Ovary (tissue), 9 donors: ENCODE data around the gene TARM1. TPM values are rescaled to one million over a fixed set of nuclear protein-coding genes. Genes with fewer than 3 reads are reported as not detected.

Experiments
- DNase-seq, 5 donors: peaks; one replicate each; pipeline ENCODE4 v3.0.0-alpha.2; 2019 to 2020
- H3K27ac ChIP-seq, 2 donors: fragments of 200-600 bp; one replicate each; pipeline versions ENCODE4 v1.5.1 to v1.8.0; 2019 to 2022
- H3K27me3 ChIP-seq: fragments of 200-600 bp; one replicate; pipeline ENCODE4 v1.8.0; 2022
- H3K36me3 ChIP-seq: fragments of 200-600 bp; sonication (generic); one replicate; pipeline ENCODE4 v1.5.1; 2019
- H3K4me1 ChIP-seq: one replicate; pipeline ENCODE4 v1.8.1; 2013; ENCODE audit warnings: mild to moderate bottlenecking, moderate library complexity; ENCODE audit not compliant: insufficient read depth
- H3K4me3 ChIP-seq: fragments of 200-600 bp; sonication (generic); one replicate; pipeline ENCODE4 v1.5.1; 2017
- H3K9me3 ChIP-seq, 2 donors: fragments of 200-600 bp in 1 of 2; sonication (generic) in 1 of 2; one replicate each; pipeline versions ENCODE4 v1.5.1 to v1.8.1; 2013 to 2019; ENCODE audit warnings: mild to moderate bottlenecking in 1 of 2, moderate library complexity in 1 of 2
- CTCF ChIP-seq, 3 donors: fragments of 450-650 bp in 2 of 3; fragments of 200-600 bp in 1 of 3; IDR thresholded peaks; one replicate each; pipeline versions ENCODE4 v1.5.1 to v1.8.0; 2016 to 2022; ENCODE audit warnings: antibody characterized with exemption in 3 of 3, mild to moderate bottlenecking in 1 of 3
- EP300 ChIP-seq: sonication (generic); formaldehyde crosslinking; IDR thresholded peaks from one replicate; pipeline ENCODE4 v1.6.1; 2017; ENCODE audit warnings: antibody characterized with exemption
- POLR2A ChIP-seq: fragments of 450-650 bp; IDR thresholded peaks from one replicate; pipeline ENCODE4 v1.6.1; 2017; ENCODE audit warnings: antibody characterized with exemption, mild to moderate bottlenecking, moderate library complexity
- WGBS, 3 donors: extraction: QIAGEN DNeasy Blood & Tissue Kit in 1 of 3; methylation state at CpG; one replicate each; pipeline versions ENCODE4 v1.1.5 to v1.1.7; 2013 to 2017; 5-methylcytosine and 5-hydroxymethylcytosine counted together
- intact Hi-C, 4 donors: fragments of 100-400 bp; cut with DNase I; formaldehyde crosslinking; loops; one replicate each; pipeline versions ENCODE4 v1.11.0 to v1.15.1; 2022 to 2023
- polyA plus RNA-seq, 2 donors: library from polyadenylated mRNA; stranded (reverse); fragments of 200-250 nt in 1 of 2; fragments of 350-450 nt in 1 of 2; fragmentation: Illumina TruSeq in 1 of 2; extraction: RNeasy Lipid Tissue Mini Kit (QIAGEN cat#74804) in 1 of 2; gene quantifications; one replicate each; pipeline ENCODE4 v1.2.3, GENCODE V29; 2013 to 2014
- total RNA-seq, 7 donors: library from RNA; depleted of rRNA in 2 of 7; stranded (reverse); fragments of >200 nt in 2 of 7; fragmentation: NEBNext Ultra II Directional in 3 of 7; extraction: Animal tissue kit (Norgen Biotek cat#: 25700) in 3 of 7; gene quantifications; one replicate each; pipeline versions ENCODE4 v1.1.0 to v1.2.4, GENCODE V29; 2016 to 2023
- donor health status: DM: no; HTN: no; CAD: no; lungs with moderate emphysema.
- donor health status: DM: no; HTN: no; CAD: no.
- donor health status: Bipolar disorder and iron deficiency.
- donor health status: DM: yes; HTN: yes; CAD: no.
- donor health status: DM: no; HTN: no; CAD: no.
- donor health status: DM: yes; HTN: yes; CAD: no.

The TARM1 gene
- total and polyA plus RNA-seq, 9 donors, result not detected

- no peaks in the 10 kb centered on the region for H3K27me3 ChIP-seq
- H3K4me3 ChIP-seq, result no peak overlapping the region
- intact Hi-C loops, result loop anchor here in 3 of 4 donors (5.0 to 10.0 kb wide), 3 partner anchors 174 to 184 kb away; no protein-coding TSS in a partner anchor
- no peaks in the 10 kb centered on the region for H3K9me3 ChIP-seq
- no peaks in the 10 kb centered on the region for H3K4me1 ChIP-seq
- 52 to 66% (median 62%) methylated on average over 7 of the region's 7 CpGs for WGBS, 3 donors
- no peak for DNase-seq
- no peak overlapping the region for H3K27ac ChIP-seq
- H3K36me3 ChIP-seq, result no peaks in the 10 kb centered on the region
- no peak for TF ChIP-seq CTCF (IDR thresholded peaks at IDR 0.05)
These were observed 54.5 kb downstream of the TARM1 start for GRCh38 chr19:54026656-54027055.

GRCh38 chr19:54024660-54025059 lies 56.5 kb downstream of the TARM1 start:
- Histone ChIP-seq H3K27ac (no peak overlapping the region), H3K36me3 (no peaks in the 10 kb centered on the region), H3K4me3 (no peak overlapping the region), H3K4me1 (no peaks in the 10 kb centered on the region), H3K27me3 (no peaks in the 10 kb centered on the region), H3K9me3 (no peaks in the 10 kb centered on the region)
- no peak for DNase-seq
- intact Hi-C loops, result loop anchor here in 3 of 4 donors (5.0 to 10.0 kb wide), 4 partner anchors 172 to 827 kb away; no protein-coding TSS in a partner anchor
- no peak for TF ChIP-seq EP300
- TF ChIP-seq CTCF (IDR thresholded peaks at IDR 0.05), result no peak
- TF ChIP-seq POLR2A, result no peak
- WGBS, 3 donors, result 72 to 79% (median 78%) methylated on average over 9 of the region's 9 CpGs

- TF ChIP-seq POLR2A, result no peak
- TF ChIP-seq EP300, result no peak
- TF ChIP-seq CTCF (IDR thresholded peaks at IDR 0.05), result no peak
- intact Hi-C loops, result loop anchor here in 1 of 4 donors (5.0 to 10.0 kb wide), 2 partner anchors 178 to 826 kb away; no protein-coding TSS in a partner anchor
These were observed 58.0 kb downstream of the TARM1 start for GRCh38 chr19:54023191-54023590.

GRCh38 chr19:54021932-54022331 lies 59.2 kb downstream of the TARM1 start:
- 79 to 91% (median 90%) methylated on average over 13 of the region's 13 CpGs for WGBS, 3 donors
- intact Hi-C loops, result loop anchor here in 1 of 4 donors (5.0 to 10.0 kb wide), 2 partner anchors 177 to 825 kb away; no protein-coding TSS in a partner anchor
- no peak overlapping the region for H3K27ac ChIP-seq

More at GRCh38 chr19:54023191-54023590, 58.0 kb downstream of the TARM1 start:
- Histone ChIP-seq H3K9me3 (no peaks in the 10 kb centered on the region), H3K27ac (no peak overlapping the region), H3K4me1 (no peaks in the 10 kb centered on the region), H3K36me3 (no peaks in the 10 kb centered on the region), H3K27me3 (no peaks in the 10 kb centered on the region), H3K4me3 (no peak overlapping the region)
- DNase-seq, result no peak
- 33 to 50% (median 40%) methylated on average over 3 of the region's 3 CpGs for WGBS, 3 donors

More at GRCh38 chr19:54021932-54022331, 59.2 kb downstream of the TARM1 start:
- no peak for DNase-seq
- Histone ChIP-seq H3K9me3 (no peaks in the 10 kb centered on the region), H3K4me3 (no peak overlapping the region), H3K4me1 (no peaks in the 10 kb centered on the region), H3K36me3 (no peaks in the 10 kb centered on the region), H3K27me3 (no peaks in the 10 kb centered on the region)
- no peak for TF ChIP-seq POLR2A
- TF ChIP-seq CTCF (IDR thresholded peaks at IDR 0.05), result no peak
- no peak for TF ChIP-seq EP300
